ENCODE measurements around the gene GSTM4. TPM values are rescaled to one million over a fixed set of nuclear protein-coding genes. Genes with fewer than 3 reads are reported as not detected.

The GSTM4 gene
- total RNA-seq, 1 experiment from 2014 or later: 24.6 TPM

DNA sequence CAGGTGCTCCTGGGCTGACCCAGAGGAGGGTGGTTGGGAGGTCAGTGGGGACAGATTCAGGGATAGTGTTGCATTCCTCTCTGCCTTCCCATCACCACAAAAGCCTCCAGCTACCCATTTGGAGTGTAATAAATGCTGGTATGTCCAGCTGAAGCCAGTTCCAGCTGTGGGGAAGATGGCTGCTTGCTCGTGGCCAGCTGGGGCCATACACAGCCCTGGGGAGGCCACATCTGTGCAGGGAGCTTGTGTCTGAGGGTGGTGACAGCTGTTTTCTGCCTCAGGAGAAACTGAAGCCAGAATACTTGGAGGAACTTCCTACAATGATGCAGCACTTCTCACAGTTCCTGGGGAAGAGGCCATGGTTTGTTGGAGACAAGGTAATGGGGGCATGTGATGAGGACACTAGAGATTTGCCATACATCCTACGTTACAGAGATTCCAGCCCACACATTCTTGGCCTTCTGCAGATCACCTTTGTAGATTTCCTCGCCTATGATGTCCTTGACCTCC lies 2.7 kb downstream of the GSTM4 start:
- DNase-seq: no peak
- Histone ChIP-seq H2BK5ac (ENCODE audit: insufficient read length, low read length) (no peak overlapping the region), H3K23me2 (ENCODE audit: insufficient read length, low read depth, low read length, poor library complexity, severe bottlenecking) (peaks cover 4% of the 10 kb centered on the region), H3K4me2 (ENCODE audit: insufficient read depth, insufficient read length, low read length) (no peak overlapping the region), H3K56ac (ENCODE audit: insufficient read length, low read depth, low read length) (no peak overlapping the region), H2AFZ (ENCODE audit: low read length) (no peak overlapping the region), H3K14ac (ENCODE audit: insufficient read depth, low read length) (no peak overlapping the region), H4K5ac (ENCODE audit: insufficient read length, low read depth, low read length) (no peak overlapping the region), H4K20me1 (ENCODE audit: control insufficient read depth, insufficient read depth, insufficient read length) (no peaks in the 10 kb centered on the region), H3K79me2 (ENCODE audit: insufficient read depth, low read length) (no peaks in the 10 kb centered on the region), H2AK5ac (ENCODE audit: insufficient read length, low read length) (no peak overlapping the region), H3K4ac (ENCODE audit: low read depth, low read length) (no peak overlapping the region), H3K4me1 (ENCODE audit: insufficient read depth, low read length) (no peaks in the 10 kb centered on the region), H3K79me1 (ENCODE audit: insufficient read depth, low read depth, low read length, poor library complexity, severe bottlenecking) (no peaks in the 10 kb centered on the region), H2BK15ac (ENCODE audit: low read depth, low read length) (no peak overlapping the region), H3K9me3 (ENCODE audit: control insufficient read depth, low read depth, low read length) (no peaks in the 10 kb centered on the region), H4K91ac (ENCODE audit: insufficient read length, low read depth, low read length) (no peak overlapping the region), H3T11ph (ENCODE audit: low read length) (no peak overlapping the region), H4K8ac (replicated peaks; ENCODE audit: insufficient read length, low read depth, low read length) (no peak overlapping the region), H3K18ac (ENCODE audit: insufficient read length, low read depth, low read length) (no peak overlapping the region), H2BK12ac (ENCODE audit: insufficient read length, low read depth, low read length) (no peak overlapping the region), H3K23ac (ENCODE audit: insufficient read length, low read depth, low read length) (no peak overlapping the region), H3K27ac (ENCODE audit: insufficient read length, low read depth, low read length) (no peak overlapping the region), H2BK120ac (ENCODE audit: low read depth, low read length, poor library complexity, severe bottlenecking) (no peak overlapping the region), H2BK20ac (ENCODE audit: low read depth, low read length, poor library complexity, severe bottlenecking) (no peak overlapping the region), H3K27me3 (ENCODE audit: insufficient read depth, low read length) (no peaks in the 10 kb centered on the region), H3K9ac (ENCODE audit: extremely low read depth, insufficient read length, low read length) (no peak overlapping the region)
- Mint-ChIP-seq H3K4me3 (no peak overlapping the region), H3K27me3 (ENCODE audit: low read depth) (peaks cover 17% of the 10 kb centered on the region), H3K36me3 (ENCODE audit: insufficient read depth in 1 of 3, low read depth in 3 of 3) (no peaks in the 10 kb centered on the region), H3K27ac (peak overlapping the region in 1 of 3 experiments; percentile 82; a peak in 1 of 7 replicates), H3K9me3 (no peaks in the 10 kb centered on the region), H3K4me1 (peaks cover 5 to 14% of the 10 kb centered on the region in 2 experiments; a peak in 3 of 4 replicates)
- TF ChIP-seq, protein P1, sequence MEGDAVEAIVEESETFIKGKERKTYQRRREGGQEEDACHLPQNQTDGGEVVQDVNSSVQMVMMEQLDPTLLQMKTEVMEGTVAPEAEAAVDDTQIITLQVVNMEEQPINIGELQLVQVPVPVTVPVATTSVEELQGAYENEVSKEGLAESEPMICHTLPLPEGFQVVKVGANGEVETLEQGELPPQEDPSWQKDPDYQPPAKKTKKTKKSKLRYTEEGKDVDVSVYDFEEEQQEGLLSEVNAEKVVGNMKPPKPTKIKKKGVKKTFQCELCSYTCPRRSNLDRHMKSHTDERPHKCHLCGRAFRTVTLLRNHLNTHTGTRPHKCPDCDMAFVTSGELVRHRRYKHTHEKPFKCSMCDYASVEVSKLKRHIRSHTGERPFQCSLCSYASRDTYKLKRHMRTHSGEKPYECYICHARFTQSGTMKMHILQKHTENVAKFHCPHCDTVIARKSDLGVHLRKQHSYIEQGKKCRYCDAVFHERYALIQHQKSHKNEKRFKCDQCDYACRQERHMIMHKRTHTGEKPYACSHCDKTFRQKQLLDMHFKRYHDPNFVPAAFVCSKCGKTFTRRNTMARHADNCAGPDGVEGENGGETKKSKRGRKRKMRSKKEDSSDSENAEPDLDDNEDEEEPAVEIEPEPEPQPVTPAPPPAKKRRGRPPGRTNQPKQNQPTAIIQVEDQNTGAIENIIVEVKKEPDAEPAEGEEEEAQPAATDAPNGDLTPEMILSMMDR (conservative IDR thresholded peaks at IDR 0.05): no peak
- no CpG with 5 or more reads among the region's 3 CpGs for WGBS (ENCODE audit: extremely low coverage, insufficient read length, low lambda C conversion rate)

Measured in H9 (cell line).